H9 (cell line): ENCODE data around the gene LARGE1. TPM values are rescaled to one million over a fixed set of nuclear protein-coding genes. Genes with fewer than 3 reads are reported as not detected.

Experiments
- DNase-seq: peaks from one replicate; pipeline ENCODE4 v3.0.0-alpha.2; 2017
- H2AFZ ChIP-seq: one replicate; pipeline ENCODE4 v1.6.1; 2013; ENCODE audit warnings: mild to moderate bottlenecking, low read length, control low read depth, moderate library complexity
- H2AK5ac ChIP-seq: 2 replicates; pipeline ENCODE4 v1.6.1; 2013; ENCODE audit warnings: low read length, control low read depth, mixed read lengths; ENCODE audit not compliant: insufficient read length
- H2BK120ac ChIP-seq: one replicate; pipeline ENCODE4 v1.6.1; 2013; ENCODE audit warnings: low read depth, mild to moderate bottlenecking, low read length, control low read depth, inconsistent platforms; ENCODE audit not compliant: poor library complexity, severe bottlenecking
- H2BK12ac ChIP-seq: 2 replicates; pipeline ENCODE4 v1.6.1; 2013; ENCODE audit warnings: low read length, control low read depth, mixed read lengths, low read depth; ENCODE audit not compliant: insufficient read length
- H2BK15ac ChIP-seq: 2 replicates; pipeline ENCODE4 v1.6.1; 2013; ENCODE audit warnings: low read depth, low read length, control low read depth
- H2BK20ac ChIP-seq: one replicate; pipeline ENCODE4 v1.6.1; 2013; ENCODE audit warnings: low read depth, mild to moderate bottlenecking, low read length, control low read depth, inconsistent platforms; ENCODE audit not compliant: poor library complexity, severe bottlenecking
- H2BK5ac ChIP-seq: 2 replicates; pipeline ENCODE4 v1.6.1; 2013; ENCODE audit warnings: low read length, control low read depth, mixed read lengths; ENCODE audit not compliant: insufficient read length
- H3K14ac ChIP-seq: 2 replicates; pipeline ENCODE4 v1.6.1; 2013; ENCODE audit warnings: low read length, control low read depth; ENCODE audit not compliant: insufficient read depth
- H3K18ac ChIP-seq: 2 replicates; pipeline ENCODE4 v1.6.1; 2013; ENCODE audit warnings: low read depth, mild to moderate bottlenecking, mixed read lengths, low read length, control low read depth; ENCODE audit not compliant: insufficient read length
- H3K23ac ChIP-seq: 2 replicates; pipeline ENCODE4 v1.6.1; 2013; ENCODE audit warnings: low read length, control low read depth, mixed read lengths, low read depth; ENCODE audit not compliant: insufficient read length
- H3K23me2 ChIP-seq: 2 replicates; pipeline ENCODE4 v1.6.1; 2013; ENCODE audit warnings: low read depth, mild to moderate bottlenecking, mixed read lengths, low read length, control low read depth; ENCODE audit not compliant: insufficient read length, poor library complexity, severe bottlenecking
- H3K27ac ChIP-seq: 2 replicates; pipeline ENCODE4 v1.5.1; 2013; ENCODE audit warnings: low read length, control low read depth, mixed read lengths, low read depth; ENCODE audit not compliant: insufficient read length
- H3K27me3 ChIP-seq: 2 replicates; pipeline ENCODE4 v1.6.1; 2013; ENCODE audit warnings: low read length, control low read depth, inconsistent platforms; ENCODE audit not compliant: insufficient read depth
- H3K4ac ChIP-seq: 2 replicates; pipeline ENCODE4 v1.6.1; 2013; ENCODE audit warnings: low read depth, mild to moderate bottlenecking, control low read depth, inconsistent platforms, low read length, moderate library complexity
- H3K4me1 ChIP-seq: 2 replicates; pipeline ENCODE4 v1.6.1; 2013; ENCODE audit warnings: low read length, control low read depth, inconsistent platforms; ENCODE audit not compliant: insufficient read depth
- H3K4me2 ChIP-seq: 2 replicates; pipeline ENCODE4 v1.6.1; 2013; ENCODE audit warnings: low read length, control low read depth, mixed read lengths; ENCODE audit not compliant: insufficient read length, insufficient read depth
- H3K56ac ChIP-seq: 2 replicates; pipeline ENCODE4 v1.6.1; 2013; ENCODE audit warnings: low read depth, mild to moderate bottlenecking, mixed read lengths, low read length, control low read depth; ENCODE audit not compliant: insufficient read length
- H3K79me1 ChIP-seq: 2 replicates; pipeline ENCODE4 v1.6.1; 2013; ENCODE audit warnings: low read depth, mild to moderate bottlenecking, moderate library complexity, low read length, control low read depth, inconsistent platforms; ENCODE audit not compliant: insufficient read depth, poor library complexity, severe bottlenecking
- H3K79me2 ChIP-seq: 2 replicates; pipeline ENCODE4 v1.6.1; 2013; ENCODE audit warnings: low read length, control low read depth, inconsistent platforms; ENCODE audit not compliant: insufficient read depth
- H3K9ac ChIP-seq: 2 replicates; pipeline ENCODE4 v1.6.1; 2013; ENCODE audit warnings: low read length, control low read depth, mixed read lengths; ENCODE audit not compliant: insufficient read length; ENCODE audit errors: extremely low read depth
- H3K9me3 ChIP-seq: one replicate; pipeline ENCODE4 v1.6.1; 2013; ENCODE audit warnings: low read depth, low read length, inconsistent platforms; ENCODE audit not compliant: control insufficient read depth
- H3T11ph ChIP-seq: one replicate; pipeline ENCODE4 v1.6.1; 2013; ENCODE audit warnings: mild to moderate bottlenecking, low read length, control low read depth, inconsistent platforms
- H4K20me1 ChIP-seq: one replicate; pipeline ENCODE4 v1.6.1; 2013; ENCODE audit not compliant: control insufficient read depth, insufficient read length, insufficient read depth
- H4K5ac ChIP-seq: 2 replicates; pipeline ENCODE4 v1.6.1; 2013; ENCODE audit warnings: low read depth, mild to moderate bottlenecking, mixed read lengths, low read length, control low read depth; ENCODE audit not compliant: insufficient read length
- H4K8ac ChIP-seq: replicated peaks from 2 replicates; pipeline ENCODE4 v1.6.1; 2013; ENCODE audit warnings: low read length, control low read depth, mixed read lengths, low read depth; ENCODE audit not compliant: insufficient read length
- H4K91ac ChIP-seq: 2 replicates; pipeline ENCODE4 v1.6.1; 2013; ENCODE audit warnings: low read depth, mild to moderate bottlenecking, moderate library complexity, mixed read lengths, low read length, control low read depth; ENCODE audit not compliant: insufficient read length
- H3K27ac Mint-ChIP-seq, 3 experiments: 2 replicates in 2 of 3; 3 replicates in 1 of 3; pipeline ENCODE4 v1.8.0; 2020 to 2021; ENCODE audit warnings: mixed read lengths in 3 of 3, mild to moderate bottlenecking in 1 of 3, moderate library complexity in 1 of 3
- H3K27me3 Mint-ChIP-seq: 2 replicates; pipeline ENCODE4 v1.8.0; 2021; ENCODE audit warnings: low read depth, mild to moderate bottlenecking, moderate library complexity, mixed read lengths
- H3K36me3 Mint-ChIP-seq, 3 experiments: 2 replicates in 2 of 3; 3 replicates in 1 of 3; pipeline ENCODE4 v1.8.0; 2020 to 2021; ENCODE audit warnings: low read depth in 3 of 3, mixed read lengths in 3 of 3; ENCODE audit not compliant: insufficient read depth in 1 of 3
- H3K4me1 Mint-ChIP-seq, 2 experiments: 2 replicates each; pipeline ENCODE4 v1.8.0; 2020; ENCODE audit warnings: mixed read lengths in 2 of 2
- H3K4me3 Mint-ChIP-seq, 2 experiments: 2 replicates in 1 of 2; 3 replicates in 1 of 2; pipeline ENCODE4 v1.8.0; 2020 to 2021; ENCODE audit warnings: mild to moderate bottlenecking in 2 of 2, mixed read lengths in 2 of 2, moderate library complexity in 1 of 2
- H3K9me3 Mint-ChIP-seq, 2 experiments: 2 replicates in 1 of 2; 3 replicates in 1 of 2; pipeline ENCODE4 v1.8.0; 2020; ENCODE audit warnings: mild to moderate bottlenecking in 2 of 2, mixed read lengths in 2 of 2, moderate library complexity in 1 of 2
- CTCF ChIP-seq: fragments of 200-600 bp; sonication (generic); conservative IDR thresholded peaks from 3 replicates; pipeline ENCODE4 v1.8.0; 2021; ENCODE audit warnings: antibody characterized with exemption, mild to moderate bottlenecking
- WGBS: extraction: QIAGEN DNeasy Blood & Tissue Kit; methylation state at CpG from one replicate; pipeline ENCODE4 v1.1.7; 2013; ENCODE audit warnings: missing lambda C conversion rate, low lambda C conversion rate, mixed read lengths; ENCODE audit not compliant: insufficient read length; ENCODE audit errors: extremely low coverage; 5-methylcytosine and 5-hydroxymethylcytosine counted together
- total RNA-seq: library from RNA; stranded (reverse); gene quantifications from 2 replicates; pipeline ENCODE4 v1.2.1, GENCODE V29; 2021

LARGE1 gene
- total RNA-seq, 1 experiment from 2014 or later: 43.5 TPM

DNA sequence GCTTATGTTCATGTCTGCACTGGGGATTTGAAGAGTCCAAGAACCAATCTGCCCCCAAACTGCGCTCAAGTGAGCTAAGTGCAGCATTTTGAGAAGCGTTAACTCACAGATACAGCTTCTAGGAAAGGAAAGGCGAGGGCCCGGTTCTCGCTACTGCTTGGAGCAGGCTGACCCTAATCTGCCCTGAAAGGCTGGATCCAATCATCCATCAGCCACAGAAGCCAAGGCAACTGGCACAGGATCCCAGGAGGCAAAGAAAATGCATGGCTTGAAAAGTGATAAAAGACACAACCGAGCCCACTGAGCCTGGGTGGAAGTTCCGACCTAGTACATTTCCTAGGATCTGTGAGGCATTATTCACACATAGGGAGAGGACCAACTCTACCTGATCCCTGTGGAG lies 174.8 kb downstream of the LARGE1 start:
- no peaks in the 10 kb centered on the region for H3K23me2 ChIP-seq
- H4K91ac ChIP-seq: no peak overlapping the region
- no peak overlapping the region for H3K4me2 ChIP-seq
- WGBS: no CpG with 5 or more reads among the region's 7 CpGs
- Mint-ChIP-seq H3K36me3 (peaks cover 10 to 14% (median 13%) of the 10 kb centered on the region in 3 experiments), H3K9me3 (peaks cover 2 to 3% of the 10 kb centered on the region in 2 experiments; a peak in 2 of 5 replicates), H3K27me3 (no peaks in the 10 kb centered on the region; the same call in 1 of the 2 replicates), H3K27ac (peak overlapping the region in 1 of 3 experiments; percentile 32; a peak in 2 of 7 replicates), H3K4me3 (no peak overlapping the region), H3K4me1 (peaks cover 11 to 12% of the 10 kb centered on the region in 2 experiments; a peak in 3 of 4 replicates)
- no peak overlapping the region for H2BK120ac ChIP-seq
- H3K9me3 ChIP-seq: no peaks in the 10 kb centered on the region
- no peak overlapping the region for H2AFZ ChIP-seq
- no peak overlapping the region for H3K23ac ChIP-seq
- no peaks in the 10 kb centered on the region for H3K4me1 ChIP-seq
- no peak overlapping the region for H2AK5ac ChIP-seq
- H3K27me3 ChIP-seq: no peaks in the 10 kb centered on the region
- peak overlapping the region; percentile 13 for H2BK5ac ChIP-seq
- no peak overlapping the region for H3K56ac ChIP-seq
- 0 out of 2 replicates have a peak overlapping the region, but pooled peaks have one; percentile 46 for H3K14ac ChIP-seq
- H3K27ac ChIP-seq: no peak overlapping the region
- H4K8ac ChIP-seq: no peak overlapping the region
- H3K79me1 ChIP-seq: peaks cover 7% of the 10 kb centered on the region
- no peaks in the 10 kb centered on the region for H4K20me1 ChIP-seq
- H4K5ac ChIP-seq: no peak overlapping the region
- H3K18ac ChIP-seq: no peak overlapping the region
- H3T11ph ChIP-seq: no peak overlapping the region
- no peak overlapping the region for H2BK12ac ChIP-seq
- H2BK20ac ChIP-seq: no peak overlapping the region
- no peak for TF ChIP-seq CTCF
- H3K79me2 ChIP-seq: peaks cover 13% of the 10 kb centered on the region; the same call in 1 of the 2 replicates
- H2BK15ac ChIP-seq: no peak overlapping the region
- no peak overlapping the region for H3K4ac ChIP-seq
- H3K9ac ChIP-seq: no peak overlapping the region
- no peak for DNase-seq
